DND-41 (cell line): ENCODE data around the gene MATK.

Source experiments
- ATAC-seq: fragments of 200-7000 bp; cut with Tn5 transposase; 3 replicates; pipeline ENCODE4 v1.9.1; 2021; ENCODE audit warnings: low read depth; ENCODE audit not compliant: insufficient read depth
- DNase-seq: peaks from one replicate; pipeline ENCODE4 v3.0.0-alpha.2; 2020
- H2AFZ ChIP-seq: 2 replicates; pipeline ENCODE4 v1.6.0; 2012; ENCODE audit warnings: low read depth, low read length
- H3K27ac ChIP-seq: 2 replicates; pipeline ENCODE4 v1.5.1; 2012; ENCODE audit warnings: low read length, inconsistent platforms
- H3K27me3 ChIP-seq: fragments of 200-600 bp; sonication (generic); 2 replicates; pipeline ENCODE4 v1.6.0; 2012; ENCODE audit warnings: low read length, mild to moderate bottlenecking, inconsistent platforms; ENCODE audit not compliant: insufficient read depth, poor library complexity
- H3K36me3 ChIP-seq: 2 replicates; pipeline ENCODE4 v1.5.1; 2012; ENCODE audit warnings: low read length, inconsistent platforms; ENCODE audit not compliant: insufficient read depth
- H3K4me1 ChIP-seq: 2 replicates; pipeline ENCODE4 v1.5.1; 2012; ENCODE audit warnings: mild to moderate bottlenecking, low read length; ENCODE audit not compliant: insufficient read depth
- H3K4me2 ChIP-seq: 2 replicates; pipeline ENCODE4 v1.6.0; 2012; ENCODE audit warnings: mild to moderate bottlenecking, moderate library complexity, low read length, inconsistent platforms; ENCODE audit not compliant: insufficient read depth
- H3K4me3 ChIP-seq, 2 experiments: fragments of 200-600 bp in 1 of 2; shearing (Covaris generic) in 1 of 2; 2 replicates each; pipeline ENCODE4 v1.5.1; 2012 to 2016; ENCODE audit warnings: inconsistent platforms in 2 of 2, low read length in 2 of 2, mild to moderate bottlenecking in 2 of 2, low read depth in 1 of 2, moderate library complexity in 1 of 2
- H3K79me2 ChIP-seq: 2 replicates; pipeline ENCODE4 v1.6.0; 2012; ENCODE audit warnings: low read length, inconsistent platforms; ENCODE audit not compliant: insufficient read depth
- H3K9ac ChIP-seq: 2 replicates; pipeline ENCODE4 v1.6.0; 2012; ENCODE audit warnings: low read depth, mild to moderate bottlenecking, inconsistent platforms, low read length, moderate library complexity
- H3K9me3 ChIP-seq: 2 replicates; pipeline ENCODE4 v1.5.1; 2012; ENCODE audit warnings: low read length, moderate library complexity, mild to moderate bottlenecking, inconsistent platforms; ENCODE audit not compliant: insufficient read depth, severe bottlenecking
- H4K20me1 ChIP-seq: 2 replicates; pipeline ENCODE4 v1.6.0; 2012; ENCODE audit warnings: low read length; ENCODE audit not compliant: insufficient read depth
- EZH2 ChIP-seq: IDR thresholded peaks from 3 replicates; pipeline ENCODE4 v1.6.1; 2012; ENCODE audit warnings: borderline replicate concordance, low read depth, mild to moderate bottlenecking, moderate library complexity, low read length, inconsistent platforms; ENCODE audit not compliant: severe bottlenecking
- TF ChIP-seq, protein P1 (sequence below): IDR thresholded peaks from 2 replicates; pipeline ENCODE4 v1.5.1; 2012; ENCODE audit warnings: borderline replicate concordance, low read length, moderate library complexity, mild to moderate bottlenecking; ENCODE audit not compliant: poor library complexity, severe bottlenecking; ENCODE audit errors: extremely low read depth

Gene MATK

DNA sequence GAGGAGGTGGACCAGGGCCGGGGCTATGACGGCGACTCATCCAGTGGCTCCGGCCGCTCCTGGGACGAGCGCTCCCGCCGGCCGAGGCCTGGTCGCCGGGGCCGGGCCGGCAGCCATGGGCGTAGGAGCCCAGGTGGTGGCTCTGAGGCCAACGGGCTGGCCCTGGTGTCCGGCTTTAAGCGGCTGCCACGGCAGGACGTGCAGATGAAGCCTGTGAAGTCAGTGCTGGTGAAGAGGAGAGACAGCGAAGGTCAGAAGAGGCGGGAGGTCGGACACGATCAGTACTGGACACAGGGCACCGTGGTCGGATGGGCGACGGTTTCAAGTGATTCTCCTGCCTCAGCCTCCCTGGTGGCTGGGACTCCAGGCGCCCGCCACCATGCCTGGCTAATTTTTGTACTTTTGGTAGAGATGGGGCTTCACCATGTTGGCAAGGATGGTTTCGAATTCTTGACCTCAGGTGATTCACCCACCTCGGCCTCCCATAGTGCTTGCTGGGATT, 55.7 kb downstream of the MATK start:
- Histone ChIP-seq H3K4me1 (no peaks in the 10 kb centered on the region), H3K27ac (no peak overlapping the region), H3K4me3 (no peak overlapping the region), H3K27me3 (no peaks in the 10 kb centered on the region), H2AFZ (no peak overlapping the region), H4K20me1 (no peaks in the 10 kb centered on the region), H3K79me2 (no peaks in the 10 kb centered on the region), H3K9me3 (no peaks in the 10 kb centered on the region), H3K36me3 (no peaks in the 10 kb centered on the region), H3K4me2 (no peak overlapping the region), H3K9ac (no peak overlapping the region)
- DNase-seq (no peak), ATAC-seq (no peak)
- TF ChIP-seq, protein P1, sequence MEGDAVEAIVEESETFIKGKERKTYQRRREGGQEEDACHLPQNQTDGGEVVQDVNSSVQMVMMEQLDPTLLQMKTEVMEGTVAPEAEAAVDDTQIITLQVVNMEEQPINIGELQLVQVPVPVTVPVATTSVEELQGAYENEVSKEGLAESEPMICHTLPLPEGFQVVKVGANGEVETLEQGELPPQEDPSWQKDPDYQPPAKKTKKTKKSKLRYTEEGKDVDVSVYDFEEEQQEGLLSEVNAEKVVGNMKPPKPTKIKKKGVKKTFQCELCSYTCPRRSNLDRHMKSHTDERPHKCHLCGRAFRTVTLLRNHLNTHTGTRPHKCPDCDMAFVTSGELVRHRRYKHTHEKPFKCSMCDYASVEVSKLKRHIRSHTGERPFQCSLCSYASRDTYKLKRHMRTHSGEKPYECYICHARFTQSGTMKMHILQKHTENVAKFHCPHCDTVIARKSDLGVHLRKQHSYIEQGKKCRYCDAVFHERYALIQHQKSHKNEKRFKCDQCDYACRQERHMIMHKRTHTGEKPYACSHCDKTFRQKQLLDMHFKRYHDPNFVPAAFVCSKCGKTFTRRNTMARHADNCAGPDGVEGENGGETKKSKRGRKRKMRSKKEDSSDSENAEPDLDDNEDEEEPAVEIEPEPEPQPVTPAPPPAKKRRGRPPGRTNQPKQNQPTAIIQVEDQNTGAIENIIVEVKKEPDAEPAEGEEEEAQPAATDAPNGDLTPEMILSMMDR: no peak
- TF ChIP-seq EZH2: no peak
